Measurements from ENCODE around the gene MPPED1. TPM values are rescaled to one million over a fixed set of nuclear protein-coding genes. Genes with fewer than 3 reads are reported as not detected.

MPPED1 gene
- total RNA-seq, 2 donors from 2014 or later: not detected

DNA sequence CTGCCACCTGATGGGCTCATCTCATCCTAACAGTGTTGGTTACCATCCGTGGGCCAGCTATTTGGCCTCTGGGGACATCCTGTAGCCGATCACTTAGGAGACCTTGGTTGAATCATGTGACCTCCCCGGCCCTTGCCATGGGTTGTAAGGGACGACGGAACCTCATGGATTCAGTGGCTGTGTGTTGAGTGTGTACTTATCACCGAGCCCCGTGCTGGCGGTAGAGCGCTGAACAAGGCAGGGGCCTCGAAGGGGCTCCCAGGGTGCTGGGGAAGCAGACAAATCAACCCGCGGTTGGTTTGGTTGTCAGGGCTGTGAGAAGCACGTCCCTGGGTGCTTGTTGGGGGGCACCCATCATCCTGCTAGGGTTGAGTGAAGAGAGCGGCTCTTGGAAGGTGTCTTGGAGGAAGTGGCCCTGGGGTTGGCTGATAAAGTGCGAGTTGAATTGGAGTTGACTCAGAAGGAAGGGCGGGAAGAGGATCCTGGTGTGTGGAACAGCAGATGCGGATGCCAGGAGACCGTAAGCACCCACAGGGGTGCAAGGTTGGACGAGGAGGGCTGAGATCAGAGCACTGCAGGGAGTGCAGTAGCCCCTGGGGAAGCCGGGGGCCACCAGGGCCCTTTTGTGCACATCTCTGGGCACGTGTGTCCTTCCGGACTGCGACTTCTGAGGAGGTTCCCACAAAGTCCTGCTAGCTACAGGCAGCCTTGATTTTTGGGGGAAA is 53.6 kb downstream of the MPPED1 start:
- peak; percentile 65 for DNase-seq (ENCODE audit: low spot score)
- intact Hi-C loops (cut with DNase I): no loop called here

DNA sequence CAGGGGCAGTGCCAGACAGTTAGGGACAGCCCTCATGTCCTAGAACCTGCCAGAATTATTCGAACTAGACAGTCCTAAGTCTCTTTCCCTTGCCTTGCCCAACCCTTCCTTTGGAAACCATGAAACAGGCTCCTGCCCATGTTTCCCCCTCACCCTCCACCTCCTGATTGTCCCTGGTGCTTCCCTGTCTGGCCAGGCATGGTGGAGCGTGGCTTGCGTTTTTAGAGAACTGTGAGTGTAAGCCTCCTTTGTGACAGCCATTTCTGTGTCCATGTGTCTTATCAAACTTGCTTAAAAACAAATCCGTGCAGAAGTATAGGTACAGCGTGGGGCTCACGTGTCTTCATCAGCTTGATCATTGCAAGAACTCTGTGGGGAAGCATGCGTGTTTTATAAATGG is 54.9 kb downstream of the MPPED1 start:
- DNase-seq (ENCODE audit: low spot score): peak; percentile 61
- intact Hi-C loops (cut with DNase I): no loop called here

DNA sequence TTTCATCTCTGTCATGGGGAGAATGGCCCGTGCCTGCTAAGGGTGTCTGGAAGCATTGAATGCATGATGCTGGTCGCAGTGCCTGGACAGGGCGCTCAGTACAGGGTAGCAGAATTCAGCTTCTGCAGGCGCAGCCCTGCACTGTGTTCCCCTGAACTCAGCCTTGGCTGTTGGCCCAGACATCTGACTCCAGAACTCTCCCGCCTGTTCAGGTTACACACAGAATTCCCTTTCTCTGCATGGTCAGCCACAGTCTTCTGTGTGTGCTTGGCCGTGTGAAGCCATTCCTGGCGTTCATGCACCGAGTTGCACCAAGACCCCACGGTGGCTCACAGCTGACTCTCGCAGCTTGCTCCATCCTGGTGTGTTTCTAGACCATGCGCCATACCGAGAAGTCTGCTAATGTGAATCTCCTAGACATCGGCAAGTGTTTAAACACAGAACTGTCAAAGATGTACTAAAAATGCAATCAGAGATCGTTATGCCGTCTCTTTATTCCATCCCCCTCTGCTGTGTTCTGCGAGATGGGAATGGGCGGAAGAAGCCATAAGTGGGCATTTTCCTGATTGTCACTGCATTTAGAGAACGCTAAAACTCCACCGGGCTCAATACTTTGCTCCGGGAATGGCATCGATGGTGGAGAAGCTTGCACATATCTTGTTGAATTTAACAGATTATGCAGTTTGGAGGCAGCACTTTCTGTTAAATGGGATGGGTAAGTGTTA is 55.6 kb downstream of the MPPED1 start:
- intact Hi-C loops (cut with DNase I): no loop called here
- DNase-seq (ENCODE audit: low spot score): peak; percentile 71

DNA sequence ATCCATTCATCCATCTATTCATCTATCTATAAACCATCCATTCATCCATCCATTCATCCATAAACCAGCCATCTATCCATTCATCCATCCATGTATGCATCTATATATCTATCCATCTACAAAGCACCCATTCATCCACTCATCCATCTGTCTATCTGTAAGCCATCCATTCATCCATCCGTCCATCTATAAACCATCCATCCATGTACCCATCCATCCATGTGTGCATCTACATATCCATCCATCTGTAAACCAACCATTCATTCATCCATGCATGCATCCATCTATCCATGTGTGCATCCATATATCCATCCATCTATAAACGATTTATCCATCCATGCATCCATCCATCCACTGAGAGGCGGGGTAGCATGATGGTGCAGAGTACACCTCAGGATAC is 58.4 kb downstream of the MPPED1 start:
- intact Hi-C loops (cut with DNase I): no loop called here

DNA sequence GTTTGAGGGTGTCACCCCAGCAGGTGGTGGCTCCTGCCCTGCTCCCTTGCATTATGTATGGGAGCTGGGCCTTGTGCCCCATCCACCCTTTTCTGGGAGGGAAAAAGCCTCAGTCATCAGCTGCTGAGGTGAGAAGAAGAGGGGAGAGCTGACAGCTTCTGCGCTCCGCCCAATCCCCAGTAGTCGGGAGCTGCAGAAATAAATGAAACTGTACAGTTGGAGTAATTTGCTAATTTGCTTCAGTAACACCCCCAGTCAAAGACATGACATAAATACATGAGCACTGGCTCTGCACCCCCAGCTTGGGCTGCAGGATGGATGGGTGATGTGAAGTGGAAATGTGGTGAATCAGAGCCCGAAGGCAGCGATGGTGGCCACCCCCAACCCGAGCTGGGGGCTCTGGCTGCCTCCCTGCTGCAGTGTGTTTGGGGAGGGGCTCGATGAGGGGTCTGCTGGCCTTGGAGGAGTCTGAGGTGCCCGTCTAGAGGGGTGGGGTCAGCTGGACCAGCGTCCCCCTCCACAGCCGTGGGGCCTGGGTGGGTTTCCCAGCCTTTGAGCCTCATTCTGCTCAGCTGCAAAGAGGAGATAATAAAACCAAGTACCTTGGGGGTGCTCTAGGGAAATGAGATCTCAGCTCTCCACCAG is 59.2 kb downstream of the MPPED1 start:
- intact Hi-C loops (cut with DNase I): no loop called here
- peak; percentile 40 for DNase-seq (ENCODE audit: low spot score)

More for the DNA sequence above, 58.4 kb downstream of the MPPED1 start:
- no peak for DNase-seq (ENCODE audit: low spot score)

DNA sequence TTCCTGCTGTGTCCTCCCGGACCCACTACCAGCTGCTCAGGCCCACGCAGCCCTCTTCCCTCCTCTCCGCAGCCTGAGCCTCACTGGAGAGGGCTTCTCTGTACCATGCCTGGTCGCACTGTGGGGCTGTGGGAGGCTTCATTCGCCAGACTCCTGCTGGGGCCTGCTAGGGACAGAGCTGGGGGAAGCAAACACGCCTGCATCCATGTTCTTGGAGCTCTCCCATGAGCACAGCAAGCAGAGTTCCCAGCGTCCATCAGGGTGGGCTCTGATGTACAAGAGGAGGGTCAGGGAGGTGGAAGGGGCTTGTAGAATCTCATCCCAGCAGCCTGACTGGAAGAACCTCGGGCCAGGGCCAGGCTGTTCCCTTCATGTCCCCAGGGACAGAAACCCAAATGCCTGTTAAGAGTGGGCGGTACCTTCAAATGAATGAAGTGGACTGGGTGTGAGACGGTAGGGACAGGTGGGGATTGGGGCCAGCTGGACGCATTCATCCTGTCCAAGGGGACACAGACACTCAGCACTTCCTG is 59.9 kb downstream of the MPPED1 start:
- intact Hi-C loops (cut with DNase I): no loop called here
- no peak for DNase-seq (ENCODE audit: low spot score)

DNA sequence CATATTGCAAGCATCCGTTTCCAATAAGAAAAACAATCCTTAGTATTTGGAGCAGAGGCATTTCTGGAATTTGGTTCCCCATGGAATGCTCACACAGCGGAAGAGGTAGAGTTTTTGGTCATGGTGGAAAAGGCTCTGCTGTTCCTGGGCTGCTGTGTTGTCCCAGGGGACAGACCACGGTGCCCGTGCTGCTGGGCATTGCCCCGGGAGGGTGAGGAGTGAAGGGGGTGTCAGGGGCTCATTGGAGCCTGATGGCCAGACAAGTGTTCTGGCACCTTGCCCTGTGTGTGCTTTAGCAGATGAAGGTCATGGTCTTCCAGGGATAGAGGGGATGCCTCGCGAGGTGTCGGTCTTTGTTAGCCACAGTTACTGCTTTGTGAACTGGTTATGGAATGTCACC is 61.2 kb downstream of the MPPED1 start:
- intact Hi-C loops (cut with DNase I): no loop called here

DNA sequence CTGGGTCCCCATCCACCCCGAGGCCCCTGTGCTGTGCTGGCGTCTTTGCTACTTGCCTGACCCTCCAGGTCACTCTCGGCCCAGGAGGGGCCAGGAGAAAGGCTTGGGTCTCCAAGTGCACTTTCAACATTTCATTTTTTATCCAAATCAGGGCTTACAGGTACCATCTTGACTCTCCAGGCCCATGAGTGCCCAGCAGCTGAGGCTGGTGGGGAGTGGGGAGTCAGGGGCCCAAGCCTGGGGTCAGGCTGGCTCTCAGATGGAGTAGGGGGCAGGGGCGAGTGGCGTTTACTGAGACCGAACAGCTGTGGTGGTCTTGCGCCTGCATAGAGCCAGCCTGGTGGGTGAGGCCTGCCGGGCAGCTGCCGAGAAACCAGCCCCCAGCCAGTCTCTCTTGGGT is 61.6 kb downstream of the MPPED1 start:
- no peak for DNase-seq (ENCODE audit: low spot score)
- intact Hi-C loops (cut with DNase I): no loop called here

More for the DNA sequence above, 61.2 kb downstream of the MPPED1 start:
- no peak for DNase-seq (ENCODE audit: low spot score)

DNA sequence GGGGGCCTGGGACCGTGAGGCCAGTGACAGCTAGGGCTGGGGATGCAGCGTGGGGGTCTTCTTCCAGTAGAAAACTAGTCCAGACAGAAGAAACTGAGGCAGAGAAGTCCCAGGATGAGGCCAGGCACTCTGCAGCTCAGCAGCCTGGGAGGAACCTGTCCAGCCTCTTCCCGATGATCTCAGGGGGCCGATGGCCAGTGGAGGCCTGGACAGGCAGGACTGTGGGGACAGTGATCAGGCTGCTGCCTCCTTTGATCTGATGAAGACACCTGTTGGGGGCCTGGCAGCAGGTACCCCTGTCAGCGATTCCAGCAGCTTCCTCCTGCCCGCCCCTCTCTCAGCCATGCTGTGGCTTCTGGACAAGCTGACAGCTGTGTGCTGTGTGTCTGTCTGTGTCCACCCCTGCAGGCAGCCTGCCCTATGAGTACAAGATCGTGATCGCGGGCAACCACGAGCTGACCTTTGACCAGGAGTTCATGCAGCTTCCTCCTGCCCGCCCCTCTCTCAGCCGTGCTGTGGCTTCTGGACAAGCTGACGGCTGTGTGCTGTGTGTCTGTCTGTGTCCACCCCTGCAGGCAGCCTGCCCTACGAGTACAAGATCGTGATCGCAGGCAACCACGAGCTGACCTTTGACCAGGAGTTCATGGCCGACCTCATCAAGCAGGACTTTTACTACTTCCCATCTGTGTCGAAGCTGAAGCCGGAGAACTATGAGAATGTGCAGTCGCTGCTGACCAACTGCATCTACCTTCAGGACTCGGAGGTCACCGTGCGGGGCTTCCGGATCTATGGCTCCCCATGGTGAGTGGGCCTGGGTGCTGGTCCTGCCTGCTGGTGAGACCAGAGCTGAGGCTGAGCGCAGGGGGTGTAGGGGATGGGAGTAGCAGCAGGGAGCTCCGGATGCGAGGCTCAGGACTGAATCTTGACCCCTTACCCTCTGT is 62.6 kb downstream of the MPPED1 start:
- intact Hi-C loops (cut with DNase I): no loop called here
- no peak for DNase-seq (ENCODE audit: low spot score)

DNA sequence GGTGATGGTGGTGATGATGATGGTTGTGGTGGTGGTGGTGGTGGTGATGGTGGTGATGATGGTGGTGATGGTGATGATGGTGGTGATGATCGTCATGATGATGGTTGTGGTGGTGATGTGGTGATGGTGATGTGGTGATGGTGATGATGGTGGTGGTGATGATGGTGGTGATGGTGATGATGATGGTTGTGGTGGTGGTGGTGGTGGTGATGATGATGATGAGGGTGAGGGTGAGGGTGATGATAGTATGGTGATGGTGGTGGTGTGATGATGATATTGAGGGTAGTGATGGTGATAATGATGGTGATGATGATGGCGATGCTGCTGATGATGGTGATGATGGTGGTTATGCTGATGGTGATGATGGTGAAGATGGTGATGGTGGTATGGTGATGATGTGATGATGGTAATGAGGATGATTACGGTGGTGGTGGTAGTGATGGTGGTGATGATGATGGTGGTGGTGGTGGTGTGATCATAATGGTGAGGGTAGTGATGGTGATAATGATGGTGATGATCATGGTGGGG is 63.8 kb downstream of the MPPED1 start:
- no peak for DNase-seq (ENCODE audit: low spot score)

DNA sequence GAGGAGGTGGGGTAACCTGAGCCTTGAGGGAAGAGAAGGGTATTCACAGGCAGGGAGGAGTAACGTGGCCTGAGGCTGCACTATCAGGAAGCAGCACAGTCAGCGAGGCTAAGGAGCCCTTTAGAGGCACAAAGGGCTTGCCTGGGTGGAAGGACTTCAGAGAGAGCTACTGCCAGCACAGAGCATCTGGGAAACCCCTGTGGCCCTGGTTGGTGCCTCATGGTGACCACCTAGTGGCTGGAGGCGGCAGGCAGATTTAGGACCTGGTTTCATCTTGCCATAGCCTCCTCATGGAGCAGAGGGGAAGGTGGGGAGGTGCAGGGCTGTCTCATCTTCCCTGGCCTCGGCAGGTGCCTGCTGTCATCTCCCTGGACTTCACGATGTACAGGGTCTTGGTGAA is 64.5 kb downstream of the MPPED1 start:
- DNase-seq (ENCODE audit: low spot score): no peak
- intact Hi-C loops (cut with DNase I): no loop called here

More for the DNA sequence above, 63.8 kb downstream of the MPPED1 start:
- intact Hi-C loops (cut with DNase I): no loop called here

DNA sequence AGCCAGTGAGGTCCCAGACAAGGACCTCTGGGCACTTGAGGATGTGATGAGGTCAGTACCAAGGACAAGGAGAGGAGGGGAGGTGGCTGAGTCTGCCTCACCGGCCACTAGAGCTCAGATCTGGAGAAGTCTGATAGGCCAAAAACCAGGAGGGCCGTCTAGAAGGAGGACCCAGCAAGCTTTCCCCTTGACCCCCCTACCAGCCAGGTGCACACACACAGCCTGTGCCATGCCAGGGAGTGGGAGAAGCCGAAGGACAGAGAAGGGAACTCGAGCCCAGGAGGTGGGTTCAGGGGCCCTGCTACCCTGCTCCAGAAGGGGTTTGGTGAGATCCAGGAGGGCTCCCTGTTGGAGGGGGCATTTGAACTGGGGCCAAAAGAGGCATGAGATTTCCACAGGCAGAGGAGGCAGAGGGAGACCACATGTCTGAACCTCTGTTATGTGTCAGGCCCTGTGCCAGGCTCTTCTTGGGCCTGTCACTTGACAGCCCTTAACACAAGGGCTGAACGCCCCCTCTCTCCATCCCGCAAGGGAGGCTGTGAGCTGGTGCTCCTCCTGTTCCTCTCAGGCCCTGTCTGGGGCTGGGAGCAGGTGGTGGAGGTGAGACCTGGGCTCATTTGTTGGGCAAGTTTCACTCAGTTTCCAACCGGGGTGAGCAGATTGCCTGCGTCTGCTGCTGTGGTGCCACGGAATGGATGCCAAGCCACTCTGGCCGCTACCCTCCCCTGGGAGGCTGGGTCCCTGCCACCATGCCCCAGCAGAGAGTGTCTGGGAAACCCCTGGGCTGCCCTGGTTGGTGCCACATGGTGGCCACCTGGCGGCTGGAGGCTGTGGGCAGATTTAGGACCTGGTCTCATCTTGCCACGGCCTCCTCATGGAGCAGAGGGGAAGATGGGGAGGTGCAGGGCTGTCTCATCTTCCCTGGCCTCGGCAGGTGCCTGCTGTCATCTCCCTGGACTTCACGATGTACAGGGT is 65.2 kb downstream of the MPPED1 start:
- DNase-seq (ENCODE audit: low spot score): peak; percentile 60
- intact Hi-C loops (cut with DNase I): no loop called here

DNA sequence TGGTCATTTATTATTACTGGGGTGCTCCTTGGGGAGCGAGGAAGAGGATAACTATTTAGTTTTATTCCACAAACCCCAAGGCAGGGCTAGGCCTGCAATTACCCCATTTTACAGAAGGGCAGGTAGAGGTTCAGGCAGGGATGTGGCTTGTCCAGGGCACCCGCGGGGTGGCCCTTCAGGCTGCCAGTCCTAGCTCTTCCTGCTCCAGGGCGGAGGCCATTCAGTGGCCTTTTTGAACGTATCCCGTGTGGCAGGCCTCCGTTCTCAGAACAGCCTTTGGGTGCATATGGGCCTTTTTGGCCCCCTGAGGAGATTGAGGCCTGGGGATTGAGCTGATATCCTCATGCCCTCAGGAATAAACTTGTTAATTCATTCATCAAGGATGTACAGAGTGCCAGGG is 66.2 kb downstream of the MPPED1 start:
- intact Hi-C loops (cut with DNase I): no loop called here
- peak; percentile 60 for DNase-seq (ENCODE audit: low spot score)

DNA sequence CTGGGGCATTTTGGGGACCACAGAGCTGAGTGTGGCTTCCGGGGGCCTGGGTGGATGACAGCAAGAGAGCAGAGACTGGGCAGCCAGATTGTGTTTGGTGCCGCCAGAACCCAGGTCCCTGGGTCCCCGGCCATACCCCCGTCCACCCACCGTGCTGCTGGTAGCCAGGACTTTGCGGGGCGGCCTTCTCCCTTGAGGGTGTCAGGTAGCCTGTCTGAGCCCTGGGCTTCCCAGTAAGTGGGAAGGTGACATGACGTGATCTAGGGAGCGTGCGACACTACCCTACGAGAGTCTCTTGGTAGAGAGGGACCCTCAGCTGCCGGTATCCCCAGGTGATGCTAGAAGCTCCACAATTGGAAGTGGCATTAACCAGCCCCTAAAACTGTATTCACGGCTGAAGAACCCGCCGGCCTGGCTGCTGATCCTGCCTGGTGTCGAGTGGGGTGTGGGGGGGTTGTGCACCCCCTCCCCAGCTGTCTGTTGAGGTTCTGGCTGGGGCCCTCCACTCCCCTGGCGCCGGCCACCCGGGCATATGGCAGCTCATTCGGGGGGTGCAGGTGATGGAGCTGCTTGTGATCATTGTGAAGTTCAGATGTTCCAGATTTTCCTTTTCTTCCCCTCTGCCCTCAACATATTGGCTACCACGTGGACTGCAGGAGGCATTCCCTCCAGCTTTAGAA is 66.9 kb downstream of the MPPED1 start:
- intact Hi-C loops (cut with DNase I): no loop called here
- DNase-seq (ENCODE audit: low spot score): peak; percentile 76

DNA sequence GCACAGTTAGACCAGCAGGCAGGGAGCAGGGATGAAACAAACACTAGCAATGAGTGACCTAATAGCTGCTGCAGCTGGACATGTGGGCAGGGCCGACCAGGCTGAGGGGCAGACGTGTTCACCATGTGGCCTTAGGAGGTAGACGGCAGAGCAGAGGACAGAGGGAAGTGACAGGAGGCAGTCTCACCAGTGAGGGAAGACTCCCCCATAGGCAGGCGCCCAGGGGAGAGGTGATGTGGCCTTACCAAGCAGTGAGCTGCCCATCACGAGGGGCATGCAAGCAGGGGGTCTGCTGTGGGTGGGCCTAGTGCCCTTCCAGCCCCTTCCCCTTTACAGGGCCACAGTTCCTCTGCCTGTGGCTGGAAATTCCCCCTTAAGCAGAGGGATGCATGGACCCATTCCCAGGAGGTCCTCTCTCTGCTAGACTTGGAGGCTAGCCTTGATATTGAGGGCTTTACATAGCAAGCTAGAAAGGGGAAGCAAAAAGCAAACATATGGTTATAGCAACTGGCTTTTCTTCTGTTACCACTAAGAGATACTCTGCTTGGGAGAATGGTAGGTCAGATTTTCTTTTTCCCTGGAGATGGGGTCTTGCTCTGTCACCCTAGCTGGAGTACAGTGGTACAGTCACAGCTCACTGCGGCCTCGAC is 67.6 kb downstream of the MPPED1 start:
- intact Hi-C loops (cut with DNase I): no loop called here
- peak; percentile 55 for DNase-seq (ENCODE audit: low spot score)

DNA sequence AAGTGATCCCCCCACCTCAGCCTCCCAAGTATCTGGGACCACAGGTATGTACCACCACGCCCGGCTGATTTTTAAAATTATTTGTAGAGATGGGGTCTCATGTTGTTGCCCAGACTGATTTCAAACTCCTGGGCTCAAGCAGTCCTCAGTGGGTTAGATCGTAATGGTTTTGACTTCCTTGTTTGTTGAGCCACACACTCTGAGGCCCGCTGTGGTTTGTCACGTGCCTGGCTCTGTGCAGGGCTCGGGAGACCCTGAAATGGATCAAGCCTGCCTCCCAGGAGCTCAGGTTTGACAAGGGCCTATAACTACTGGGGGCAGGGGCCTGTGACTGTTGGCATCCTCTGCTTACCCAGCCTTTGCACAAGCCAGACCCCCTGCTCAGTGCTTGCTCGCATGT is 68.1 kb downstream of the MPPED1 start:
- no peak for DNase-seq (ENCODE audit: low spot score)
- intact Hi-C loops (cut with DNase I): no loop called here
